Large intestine (tissue), 3 donors: ENCODE results near the gene SEMA4D. TPM values are rescaled to one million over a fixed set of nuclear protein-coding genes. Genes with fewer than 3 reads are reported as not detected.

ENCODE experiments used
- DNase-seq, 2 donors: peaks; one replicate each; pipeline versions ENCODE4 v3.0.0 to v3.0.0-alpha.2; 2013
- H3K27ac ChIP-seq: one replicate; pipeline ENCODE4 v1.5.1; 2013; ENCODE audit warnings: low read length
- H3K27me3 ChIP-seq: 2 replicates; pipeline ENCODE4 v1.6.1; 2013; ENCODE audit warnings: low read length; ENCODE audit not compliant: control insufficient read depth, insufficient read depth
- H3K36me3 ChIP-seq: 2 replicates; pipeline ENCODE4 v1.6.1; 2013; ENCODE audit warnings: low read length; ENCODE audit not compliant: control insufficient read depth, insufficient read depth
- H3K4me1 ChIP-seq: one replicate; pipeline ENCODE4 v1.6.1; 2013; ENCODE audit warnings: low read length; ENCODE audit not compliant: control insufficient read depth, insufficient read depth
- H3K4me3 ChIP-seq: one replicate; pipeline ENCODE4 v1.5.1; 2013; ENCODE audit warnings: low read length
- H3K9me3 ChIP-seq: one replicate; pipeline ENCODE4 v1.6.1; 2013; ENCODE audit warnings: mild to moderate bottlenecking, low read depth, low read length, moderate library complexity; ENCODE audit not compliant: control insufficient read depth
- WGBS: methylation state at CpG from one replicate; pipeline ENCODE4 v1.1.5; 2013; ENCODE audit warnings: low lambda C conversion rate; ENCODE audit not compliant: insufficient coverage; 5-methylcytosine and 5-hydroxymethylcytosine counted together
- polyA plus RNA-seq: library from polyadenylated mRNA; unstranded; fragments of 120-200 nt; gene quantifications from one replicate; pipeline ENCODE4 v1.2.1, GENCODE V29; 2013

SEMA4D gene
- polyA plus RNA-seq, 1 donor = 32.8 TPM

- Histone ChIP-seq H3K4me1 (no peaks in the 10 kb centered on the region), H3K4me3 (no peak overlapping the region), H3K9me3 (peaks cover 2% of the 10 kb centered on the region), H3K27me3 (no peaks in the 10 kb centered on the region), H3K36me3 (no peaks in the 10 kb centered on the region), H3K27ac (no peak overlapping the region)
- DNase-seq = no peak
- WGBS = no CpG with 5 or more reads among the region's 9 CpGs
Measured at GRCh38 chr9:89538871-89539270, 41.0 kb upstream of the SEMA4D start.

GRCh38 chr9:89537166-89537565 lies 39.3 kb upstream of the SEMA4D start:
- no peaks in the 10 kb centered on the region for H3K27me3 ChIP-seq
- 80% methylated on average over 1 of the region's 4 CpGs for WGBS
- no peak overlapping the region for H3K27ac ChIP-seq
- peaks cover 2% of the 10 kb centered on the region for H3K9me3 ChIP-seq
- H3K36me3 ChIP-seq = no peaks in the 10 kb centered on the region
- no peak for DNase-seq
- H3K4me3 ChIP-seq = no peak overlapping the region
- peaks cover 7% of the 10 kb centered on the region for H3K4me1 ChIP-seq

GRCh38 chr9:89536600-89536999 lies 38.7 kb upstream of the SEMA4D start:
- H3K27ac ChIP-seq = no peak overlapping the region
- no peak for DNase-seq

GRCh38 chr9:89536145-89536574 lies 38.2 kb upstream of the SEMA4D start:
- no peak for DNase-seq
- no peak overlapping the region for H3K27ac ChIP-seq
- H3K4me3 ChIP-seq = no peak overlapping the region
- peaks cover 8% of the 10 kb centered on the region for H3K4me1 ChIP-seq
- H3K36me3 ChIP-seq = no peaks in the 10 kb centered on the region
- WGBS = 80% methylated on average over 1 of the region's 5 CpGs
- no peaks in the 10 kb centered on the region for H3K27me3 ChIP-seq
- peaks cover 11% of the 10 kb centered on the region for H3K9me3 ChIP-seq

More at GRCh38 chr9:89536600-89536999, 38.7 kb upstream of the SEMA4D start:
- no peaks in the 10 kb centered on the region for H3K27me3 ChIP-seq
- H3K4me1 ChIP-seq = peaks cover 8% of the 10 kb centered on the region
- H3K4me3 ChIP-seq = no peak overlapping the region
- no CpG with 5 or more reads among the region's 5 CpGs for WGBS
- H3K36me3 ChIP-seq = no peaks in the 10 kb centered on the region
- H3K9me3 ChIP-seq = peaks cover 6% of the 10 kb centered on the region

- WGBS = no CpG with 5 or more reads among the region's 3 CpGs
- DNase-seq = no peak
- Histone ChIP-seq H3K36me3 (no peaks in the 10 kb centered on the region), H3K4me1 (peaks cover 8% of the 10 kb centered on the region), H3K9me3 (peaks cover 17% of the 10 kb centered on the region), H3K27me3 (no peaks in the 10 kb centered on the region), H3K27ac (no peak overlapping the region), H3K4me3 (no peak overlapping the region)
Measured at GRCh38 chr9:89535461-89535860, 37.5 kb upstream of the SEMA4D start.

GRCh38 chr9:89534515-89535287 lies 36.8 kb upstream of the SEMA4D start:
- Histone ChIP-seq H3K9me3 (peaks cover 19% of the 10 kb centered on the region), H3K27ac (no peak overlapping the region), H3K36me3 (no peaks in the 10 kb centered on the region), H3K4me1 (peaks cover 8% of the 10 kb centered on the region), H3K4me3 (no peak overlapping the region), H3K27me3 (no peaks in the 10 kb centered on the region)
- DNase-seq = no peak
- WGBS = no CpG with 5 or more reads among the region's 13 CpGs

- no peak overlapping the region for H3K4me3 ChIP-seq
- peaks cover 8% of the 10 kb centered on the region for H3K4me1 ChIP-seq
- no peak overlapping the region for H3K27ac ChIP-seq
- H3K27me3 ChIP-seq = no peaks in the 10 kb centered on the region
- DNase-seq = no peak
- H3K9me3 ChIP-seq = peaks cover 23% of the 10 kb centered on the region
- no peaks in the 10 kb centered on the region for H3K36me3 ChIP-seq
- no CpG with 5 or more reads among the region's 10 CpGs for WGBS
Measured at GRCh38 chr9:89533411-89534095, 35.6 kb upstream of the SEMA4D start.

GRCh38 chr9:89532944-89533343 lies 35.0 kb upstream of the SEMA4D start:
- WGBS = no CpG with 5 or more reads among the region's 1 CpG
- peak in 1 of 2 donors; percentile 39 for DNase-seq
- Histone ChIP-seq H3K4me3 (no peak overlapping the region), H3K9me3 (peaks cover 27% of the 10 kb centered on the region), H3K4me1 (peaks cover 8% of the 10 kb centered on the region), H3K27me3 (no peaks in the 10 kb centered on the region), H3K36me3 (no peaks in the 10 kb centered on the region), H3K27ac (no peak overlapping the region)

GRCh38 chr9:89532478-89532877 lies 34.6 kb upstream of the SEMA4D start:
- H3K27me3 ChIP-seq = no peaks in the 10 kb centered on the region
- no CpG with 5 or more reads among the region's 4 CpGs for WGBS
- DNase-seq = peak in 1 of 2 donors; percentile 22
- peaks cover 8% of the 10 kb centered on the region for H3K4me1 ChIP-seq
- no peaks in the 10 kb centered on the region for H3K36me3 ChIP-seq
- H3K4me3 ChIP-seq = no peak overlapping the region
- peaks cover 27% of the 10 kb centered on the region for H3K9me3 ChIP-seq
- H3K27ac ChIP-seq = no peak overlapping the region

- Histone ChIP-seq H3K9me3 (peaks cover 27% of the 10 kb centered on the region), H3K4me3 (no peak overlapping the region), H3K4me1 (peaks cover 13% of the 10 kb centered on the region), H3K27me3 (no peaks in the 10 kb centered on the region), H3K27ac (no peak overlapping the region), H3K36me3 (no peaks in the 10 kb centered on the region)
- DNase-seq = no peak
- WGBS = no CpG with 5 or more reads among the region's 4 CpGs
Measured at GRCh38 chr9:89531766-89532165, 33.9 kb upstream of the SEMA4D start.
